SK-N-SH treated with all-trans-retinoic acid at 6 μM for 48 hours (cell line): ENCODE results near the gene PTPRT.

Experiments
- RARB ChIP-seq: fragments of 250-450 bp; sonication (Bioruptor Pico); IDR thresholded peaks from 2 replicates; pipeline ENCODE4 v1.8.0; 2021; ENCODE audit warnings: mild to moderate bottlenecking, moderate library complexity
- TCF4 ChIP-seq: fragments of 250-450 bp; sonication (Bioruptor Pico); IDR thresholded peaks from 2 replicates; pipeline ENCODE4 v1.8.0; 2021; ENCODE audit warnings: mild to moderate bottlenecking, moderate library complexity, borderline replicate concordance

DNA sequence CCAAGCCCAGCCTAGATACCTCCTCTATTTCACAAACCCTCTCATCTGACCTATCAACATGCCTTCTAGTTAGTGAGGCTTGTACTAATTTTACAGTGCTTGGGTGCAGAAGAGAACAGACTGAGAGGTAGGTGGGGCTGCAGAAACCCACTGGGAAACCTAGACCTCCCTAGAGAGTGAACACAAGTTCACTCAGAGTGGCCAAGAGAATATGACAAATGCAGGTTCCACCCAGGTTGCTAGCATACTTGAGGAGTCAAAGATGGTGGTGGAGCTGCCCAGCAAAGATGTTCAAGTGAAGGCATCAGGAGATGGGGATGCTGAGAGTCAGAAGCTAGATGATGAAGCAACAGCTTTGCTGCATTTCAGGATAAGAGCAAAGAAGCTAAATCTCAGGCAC, 337.0 kb downstream of the PTPRT start:
- no peak for TF ChIP-seq TCF4 (CRISPR knock-in tag)
- TF ChIP-seq RARB (CRISPR knock-in tag), result no peak
